SIG-M5 (cell line): ENCODE data around the gene JPT2.
"Not testable (repeated sequence)": the region's sequence is repeated elsewhere in the genome, so short reads cannot be mapped to it uniquely, and the experiment has no call there.

Source experiments
- DNase-seq: peaks from one replicate; lab custom pipeline; 2025; lab: John Stamatoyannopoulos, UW

Gene JPT2

GRCh38 chr16:1674751-1675664 is 3.1 kb upstream of the JPT2 start:
- DNase-seq = no peak

GRCh38 chr16:1676661-1677060 is 1.4 kb upstream of the JPT2 start:
- no peak for DNase-seq

GRCh38 chr16:1677339-1677738 is 740 bp upstream of the JPT2 start:
- no peak for DNase-seq

- no peak for DNase-seq
Measured at GRCh38 chr16:1678500-1679098, 520 bp downstream of the JPT2 start.

- no peak for DNase-seq
Measured at GRCh38 chr16:1680361-1680760, 2.3 kb downstream of the JPT2 start.

GRCh38 chr16:1681032-1681431 is 3.0 kb downstream of the JPT2 start:
- no peak for DNase-seq

- no peak for DNase-seq
Measured at GRCh38 chr16:1687427-1688316, 9.6 kb downstream of the JPT2 start.

GRCh38 chr16:1688807-1689560 is 10.9 kb downstream of the JPT2 start:
- DNase-seq = no peak

GRCh38 chr16:1689853-1690252 is 11.8 kb downstream of the JPT2 start:
- no peak for DNase-seq

GRCh38 chr16:1690810-1691209 is 12.7 kb downstream of the JPT2 start:
- DNase-seq = no peak

- DNase-seq = no peak
Measured at GRCh38 chr16:1691276-1691675, 13.2 kb downstream of the JPT2 start.

- no peak for DNase-seq
Measured at GRCh38 chr16:1691956-1692355, 13.9 kb downstream of the JPT2 start.

GRCh38 chr16:1696863-1697262 is 18.8 kb downstream of the JPT2 start:
- no peak for DNase-seq

- no peak for DNase-seq
Measured at GRCh38 chr16:1698680-1699079, 20.6 kb downstream of the JPT2 start.

- no peak for DNase-seq
Measured at GRCh38 chr16:1700246-1700645, 22.2 kb downstream of the JPT2 start.

- DNase-seq = no peak
Measured at GRCh38 chr16:1701216-1701878, 23.3 kb downstream of the JPT2 start.

GRCh38 chr16:1705324-1705687 is 27.2 kb downstream of the JPT2 start:
- DNase-seq = not testable (repeated sequence)

GRCh38 chr16:1705688-1706385 is 27.8 kb downstream of the JPT2 start, which contains the start of gene MAPK8IP3:
TSS of gene MAPK8IP3 (plus strand) at chr16:1706195. CDS start at chr16:1706340, 145 bp downstream.
- DNase-seq = no peak

GRCh38 chr16:1706386-1707192 is 28.5 kb downstream of the JPT2 start:
- DNase-seq = no peak
